DND-41 (cell line): ENCODE data around the gene DEPP1.
"Not testable (repeated sequence)": the region's sequence is repeated elsewhere in the genome, so short reads cannot be mapped to it uniquely, and the experiment has no call there.

Experiments used
- EZH2 ChIP-seq: IDR thresholded peaks from 3 replicates; pipeline ENCODE4 v1.6.1; 2012; ENCODE audit warnings: borderline replicate concordance, low read depth, mild to moderate bottlenecking, moderate library complexity, low read length, inconsistent platforms; ENCODE audit not compliant: severe bottlenecking
- TF ChIP-seq, protein P1 (sequence below): IDR thresholded peaks from 2 replicates; pipeline ENCODE4 v1.5.1; 2012; ENCODE audit warnings: borderline replicate concordance, low read length, moderate library complexity, mild to moderate bottlenecking; ENCODE audit not compliant: poor library complexity, severe bottlenecking; ENCODE audit errors: extremely low read depth

DNA sequence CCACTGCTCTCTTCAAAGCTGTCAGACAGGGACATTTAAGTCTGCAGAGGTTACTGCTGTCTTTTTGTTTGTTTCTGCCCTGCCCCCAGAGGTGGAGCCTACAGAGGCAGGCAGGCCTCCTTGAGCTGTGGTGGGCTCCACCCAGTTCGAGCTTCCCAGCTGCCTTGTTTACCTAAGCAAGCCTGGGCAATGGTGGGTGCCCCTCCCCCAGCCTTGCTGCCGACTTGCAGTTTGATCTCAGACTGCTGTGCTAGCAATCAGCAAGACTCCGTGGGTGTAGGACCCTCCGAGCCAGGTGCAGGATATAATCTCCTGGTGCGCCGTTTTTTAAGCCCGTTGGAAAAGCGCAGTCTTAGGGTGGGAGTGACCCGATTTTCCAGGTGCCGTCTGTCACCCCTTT lies 35.9 kb upstream of the DEPP1 start:
- TF ChIP-seq, protein P1, sequence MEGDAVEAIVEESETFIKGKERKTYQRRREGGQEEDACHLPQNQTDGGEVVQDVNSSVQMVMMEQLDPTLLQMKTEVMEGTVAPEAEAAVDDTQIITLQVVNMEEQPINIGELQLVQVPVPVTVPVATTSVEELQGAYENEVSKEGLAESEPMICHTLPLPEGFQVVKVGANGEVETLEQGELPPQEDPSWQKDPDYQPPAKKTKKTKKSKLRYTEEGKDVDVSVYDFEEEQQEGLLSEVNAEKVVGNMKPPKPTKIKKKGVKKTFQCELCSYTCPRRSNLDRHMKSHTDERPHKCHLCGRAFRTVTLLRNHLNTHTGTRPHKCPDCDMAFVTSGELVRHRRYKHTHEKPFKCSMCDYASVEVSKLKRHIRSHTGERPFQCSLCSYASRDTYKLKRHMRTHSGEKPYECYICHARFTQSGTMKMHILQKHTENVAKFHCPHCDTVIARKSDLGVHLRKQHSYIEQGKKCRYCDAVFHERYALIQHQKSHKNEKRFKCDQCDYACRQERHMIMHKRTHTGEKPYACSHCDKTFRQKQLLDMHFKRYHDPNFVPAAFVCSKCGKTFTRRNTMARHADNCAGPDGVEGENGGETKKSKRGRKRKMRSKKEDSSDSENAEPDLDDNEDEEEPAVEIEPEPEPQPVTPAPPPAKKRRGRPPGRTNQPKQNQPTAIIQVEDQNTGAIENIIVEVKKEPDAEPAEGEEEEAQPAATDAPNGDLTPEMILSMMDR, result not testable (repeated sequence)
- TF ChIP-seq EZH2, result not testable (repeated sequence)
